NCI-H128 (cell line): ENCODE measurements around the gene SCP2.

ENCODE experiments used
- DNase-seq: peaks from one replicate; lab custom pipeline; 2025; ENCODE audit not compliant: unreplicated experiment; lab: John Stamatoyannopoulos, UW

Gene SCP2

DNA sequence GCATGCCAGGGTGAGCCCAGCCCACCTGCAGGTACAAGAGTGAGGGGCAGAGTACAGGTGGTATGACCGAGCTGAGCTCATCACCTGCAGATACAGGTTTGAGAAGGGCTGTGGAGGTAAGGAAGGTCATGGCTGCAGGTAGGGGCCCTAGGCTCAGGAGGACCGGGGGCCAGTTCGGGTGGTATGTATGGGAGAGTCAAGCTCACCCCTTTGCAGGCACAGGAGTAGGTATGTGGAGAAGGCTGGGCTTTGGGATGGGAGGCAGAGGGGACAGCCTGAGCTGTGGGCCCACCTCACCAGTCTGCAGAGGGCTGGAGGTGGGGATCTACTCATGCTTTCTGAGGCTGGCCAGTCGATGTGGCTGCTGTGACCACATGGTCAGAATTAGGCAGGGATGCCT, 152.2 kb downstream of the SCP2 start:
- DNase-seq, result no peak

DNA sequence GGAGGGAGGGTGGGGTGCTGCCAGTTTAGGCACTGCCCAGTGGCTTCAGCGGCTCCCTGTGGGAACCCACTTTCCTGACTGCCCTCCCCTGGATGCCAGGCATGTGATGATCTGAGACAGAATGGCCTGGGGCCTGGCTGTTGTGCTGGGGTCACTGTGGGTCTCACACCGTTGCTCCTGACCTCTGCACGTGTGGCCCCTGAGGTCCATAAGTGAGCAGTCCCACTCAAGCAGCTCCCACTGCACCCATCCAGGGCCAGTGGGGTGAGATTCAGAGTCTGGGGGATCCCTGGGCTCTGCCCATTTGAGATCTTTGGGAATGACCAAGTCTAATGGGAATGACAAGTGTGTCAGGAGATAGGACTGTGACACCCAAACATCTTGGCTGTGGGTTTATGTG, 153.0 kb downstream of the SCP2 start:
- no peak for DNase-seq

DNA sequence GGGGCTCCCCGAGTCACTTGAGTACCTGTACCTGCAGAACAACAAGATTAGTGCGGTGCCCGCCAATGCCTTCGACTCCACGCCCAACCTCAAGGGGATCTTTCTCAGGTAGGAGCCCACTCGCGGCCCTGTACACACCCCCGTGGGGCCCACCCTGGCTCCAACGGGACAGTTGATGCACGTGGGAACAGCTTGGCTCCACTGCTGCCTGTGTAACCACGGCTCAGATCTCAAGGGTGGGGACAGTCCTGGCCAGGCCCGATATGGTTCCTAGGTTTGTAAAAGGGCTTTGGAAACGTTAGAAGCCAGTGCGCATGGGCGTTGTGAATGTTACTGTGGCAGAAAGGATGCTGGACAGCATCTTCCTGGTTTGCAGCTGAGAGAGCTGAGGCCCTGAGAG, 153.7 kb downstream of the SCP2 start:
- DNase-seq, result no peak

DNA sequence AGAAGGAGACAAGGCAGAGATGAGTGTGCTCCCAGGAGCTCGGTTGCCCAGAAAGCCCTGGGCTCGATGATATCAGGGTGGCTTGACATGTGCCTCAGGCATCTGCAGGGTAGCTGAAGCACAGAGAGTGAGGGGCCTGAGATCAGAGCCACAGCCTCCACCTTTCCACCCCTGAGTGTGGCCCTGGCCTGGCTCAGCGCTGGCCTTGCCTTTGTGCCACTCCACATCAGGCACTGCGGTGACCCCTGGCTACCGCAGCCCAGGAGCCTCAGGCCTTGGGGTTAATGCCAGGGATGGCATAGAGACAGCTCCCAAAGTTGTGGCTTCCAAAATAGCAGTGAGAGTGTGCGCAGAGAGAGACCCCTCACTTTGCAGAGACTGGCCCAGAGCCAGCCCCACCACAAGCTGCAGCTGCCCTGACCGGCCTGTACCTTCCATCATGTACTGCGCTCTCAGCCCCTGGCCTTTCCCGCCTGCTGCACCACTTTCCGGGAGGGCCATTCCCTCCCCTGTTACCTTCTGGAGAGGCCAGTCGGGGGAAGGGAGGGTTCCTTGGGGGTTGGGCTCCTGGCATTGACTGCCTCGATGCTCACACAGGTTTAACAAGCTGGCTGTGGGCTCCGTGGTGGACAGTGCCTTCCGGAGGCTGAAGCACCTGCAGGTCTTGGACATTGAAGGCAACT, 154.4 kb downstream of the SCP2 start:
- no peak for DNase-seq

DNA sequence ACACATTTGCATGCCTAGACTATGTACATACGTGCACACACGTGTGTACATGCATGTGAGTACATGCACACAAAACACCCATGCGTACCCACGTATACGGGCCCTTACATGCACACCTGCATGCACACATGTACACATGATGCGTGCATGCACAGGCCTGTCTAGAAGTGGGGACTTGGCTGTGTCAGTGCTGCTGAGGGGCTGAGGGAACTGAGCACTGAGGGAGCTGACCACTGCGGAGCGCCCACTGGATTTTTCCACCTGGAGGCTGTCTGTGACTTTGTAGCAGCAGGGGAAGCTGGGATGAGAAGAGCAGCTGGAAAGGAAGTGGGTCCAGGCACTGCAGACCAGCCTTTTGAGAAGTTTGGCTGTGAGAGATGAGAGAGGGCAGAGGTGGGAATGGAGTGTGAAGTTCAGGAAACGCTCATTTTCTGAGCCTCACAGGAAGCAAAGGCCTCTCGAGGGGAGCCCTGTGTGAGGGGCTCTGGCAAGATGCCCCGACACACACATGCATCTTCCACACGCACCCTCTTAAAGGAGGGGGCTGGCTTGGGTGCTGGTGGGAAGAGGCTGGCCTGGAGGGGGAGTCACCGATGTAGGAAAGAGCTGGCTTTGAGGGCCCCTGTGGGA, 155.9 kb downstream of the SCP2 start:
- DNase-seq, result no peak

DNA sequence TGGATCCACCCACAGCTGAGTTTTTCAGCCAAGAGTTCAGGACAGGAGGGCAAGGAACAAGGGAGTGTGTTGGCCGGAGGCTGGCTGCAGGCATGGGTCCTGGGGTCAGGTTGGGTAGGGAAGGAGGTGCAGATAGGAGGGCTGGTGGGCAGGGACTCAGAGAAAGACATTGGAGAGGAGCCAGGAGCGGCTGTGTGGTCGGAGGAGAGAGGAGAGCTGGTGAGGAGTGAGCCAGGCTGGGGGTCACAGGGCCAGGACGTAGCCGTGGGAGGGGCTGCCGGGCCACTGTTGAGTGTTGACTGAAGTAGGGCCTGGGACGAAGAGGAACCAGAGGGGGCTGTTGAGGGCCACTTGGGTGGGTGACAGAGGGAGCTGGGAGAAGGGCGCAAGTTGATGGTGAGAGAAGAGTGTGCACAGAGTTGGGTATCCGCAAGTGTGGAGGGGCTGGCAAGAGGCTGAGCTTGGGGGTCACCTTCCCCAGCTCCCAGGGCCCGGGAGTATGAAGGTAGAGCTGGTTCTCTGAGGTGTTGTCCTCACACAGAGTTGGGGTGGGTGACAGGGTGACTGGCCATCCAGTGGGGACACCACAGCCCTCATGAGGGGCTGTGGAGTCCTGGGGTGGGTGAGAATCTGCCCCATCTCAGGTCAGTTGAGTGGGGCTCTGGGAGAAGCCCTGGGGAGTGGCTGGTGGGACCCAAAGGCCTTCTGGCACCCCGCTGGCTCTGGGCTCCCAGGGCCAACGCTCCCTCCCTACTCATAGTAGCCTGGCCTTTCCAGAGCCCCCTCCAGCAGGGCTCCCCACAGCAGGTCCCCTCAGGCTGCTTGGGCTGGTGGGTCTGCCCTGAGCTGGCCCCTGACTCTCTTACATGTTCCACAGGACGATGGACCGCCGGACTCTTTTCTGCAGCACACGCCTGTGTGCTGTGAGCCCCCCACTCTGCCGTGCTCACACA, 156.8 kb downstream of the SCP2 start:
- no peak for DNase-seq

DNA sequence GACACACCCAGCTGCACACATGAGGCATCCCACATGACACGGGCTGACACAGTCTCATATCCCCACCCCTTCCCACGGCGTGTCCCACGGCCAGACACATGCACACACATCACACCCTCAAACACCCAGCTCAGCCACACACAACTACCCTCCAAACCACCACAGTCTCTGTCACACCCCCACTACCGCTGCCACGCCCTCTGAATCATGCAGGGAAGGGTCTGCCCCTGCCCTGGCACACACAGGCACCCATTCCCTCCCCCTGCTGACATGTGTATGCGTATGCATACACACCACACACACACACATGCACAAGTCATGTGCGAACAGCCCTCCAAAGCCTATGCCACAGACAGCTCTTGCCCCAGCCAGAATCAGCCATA, 157.5 kb downstream of the SCP2 start:
- no peak for DNase-seq

DNA sequence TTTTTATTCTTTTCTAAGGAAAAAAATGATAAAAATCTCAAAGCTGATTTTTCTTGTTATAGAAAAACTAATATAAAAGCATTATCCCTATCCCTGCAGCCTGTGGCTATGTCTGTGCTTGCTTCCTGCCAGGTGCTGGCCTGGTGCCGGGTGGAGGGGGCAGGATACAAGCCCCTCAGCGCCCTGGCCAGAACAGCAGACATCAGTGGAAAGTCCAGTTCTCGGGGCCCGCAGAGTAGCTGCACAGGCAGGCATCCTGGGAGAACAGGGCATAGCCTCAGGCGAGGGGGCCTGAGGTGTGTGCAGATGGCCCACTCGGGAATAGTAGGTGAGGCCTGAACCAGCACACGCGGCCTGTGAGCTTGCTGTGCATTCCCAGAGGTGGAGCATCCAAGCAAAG, 158.3 kb downstream of the SCP2 start:
- DNase-seq, result no peak

DNA sequence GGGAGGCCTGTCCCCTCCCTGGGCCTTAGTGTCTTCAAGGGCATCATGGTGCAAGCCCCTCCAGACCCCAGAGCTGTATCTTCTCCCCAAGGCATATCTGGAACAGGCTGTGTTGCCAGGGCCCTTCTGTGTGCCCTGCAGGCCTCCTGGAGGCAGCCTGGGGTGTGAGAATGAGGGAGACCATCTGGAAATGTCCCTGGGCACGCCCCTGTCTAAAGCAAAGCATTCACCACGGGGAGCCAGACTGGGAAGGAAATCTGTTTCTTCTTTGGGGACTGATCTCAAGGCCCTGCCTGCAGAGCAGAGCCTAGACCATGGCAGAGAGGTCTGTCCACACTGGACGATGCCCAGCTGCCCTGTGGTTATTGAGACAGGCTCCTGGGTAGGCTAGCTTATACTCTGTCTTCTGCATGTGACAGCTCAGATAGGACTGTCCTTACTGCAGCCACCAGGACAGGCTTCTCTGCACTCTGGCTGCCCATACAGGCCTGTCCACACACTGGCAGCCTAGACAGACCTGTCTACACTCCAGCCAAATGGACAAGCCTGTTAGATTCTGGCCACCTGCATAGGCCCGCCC, 159.5 kb downstream of the SCP2 start:
- no peak for DNase-seq

DNA sequence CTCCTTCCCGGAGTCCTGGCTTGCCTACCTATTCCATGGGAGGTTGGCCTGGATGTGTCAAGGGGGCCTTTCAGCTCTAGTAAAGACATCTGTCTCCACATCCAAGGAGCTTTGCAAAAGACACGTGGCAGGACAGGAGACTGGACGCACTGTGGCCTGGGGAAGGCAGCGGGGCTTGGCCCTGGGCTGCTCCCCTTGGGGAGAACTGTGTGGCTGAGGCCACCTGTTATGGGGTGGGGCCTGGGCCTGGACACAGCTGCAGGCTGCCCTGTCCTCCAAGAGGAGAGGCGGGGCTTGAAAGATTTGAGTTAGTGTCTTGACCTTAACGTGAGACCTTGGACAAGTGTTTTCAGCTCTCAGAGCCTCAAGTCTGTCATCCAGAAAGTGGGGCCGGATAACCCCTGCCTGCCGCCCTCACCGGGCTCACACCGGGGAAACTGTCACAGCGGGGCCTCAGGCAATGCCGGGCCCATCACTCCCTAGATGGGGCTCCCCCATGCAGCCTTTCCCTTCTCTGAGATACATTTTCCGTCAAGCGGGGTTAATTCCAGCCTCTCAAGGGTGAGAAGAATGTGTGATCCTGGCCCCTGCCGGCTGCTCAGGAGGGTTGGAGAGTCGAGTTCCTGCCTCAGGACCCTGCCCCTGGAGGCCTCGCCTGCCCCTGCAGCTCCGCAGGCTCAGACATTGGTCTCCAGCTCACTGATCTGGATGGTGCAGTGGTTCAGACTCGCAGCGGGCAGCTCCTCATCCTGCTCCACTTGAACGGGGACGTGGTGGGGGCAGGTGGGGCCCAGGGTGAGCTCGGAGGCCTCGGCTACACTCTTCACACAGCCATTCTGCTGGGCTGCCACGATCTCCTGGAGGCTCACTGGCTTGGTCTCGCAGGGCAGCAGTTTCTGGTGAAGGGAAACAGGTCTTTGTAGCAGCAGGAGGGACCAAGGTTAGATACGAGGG, 160.5 kb downstream of the SCP2 start:
- DNase-seq, result no peak

DNA sequence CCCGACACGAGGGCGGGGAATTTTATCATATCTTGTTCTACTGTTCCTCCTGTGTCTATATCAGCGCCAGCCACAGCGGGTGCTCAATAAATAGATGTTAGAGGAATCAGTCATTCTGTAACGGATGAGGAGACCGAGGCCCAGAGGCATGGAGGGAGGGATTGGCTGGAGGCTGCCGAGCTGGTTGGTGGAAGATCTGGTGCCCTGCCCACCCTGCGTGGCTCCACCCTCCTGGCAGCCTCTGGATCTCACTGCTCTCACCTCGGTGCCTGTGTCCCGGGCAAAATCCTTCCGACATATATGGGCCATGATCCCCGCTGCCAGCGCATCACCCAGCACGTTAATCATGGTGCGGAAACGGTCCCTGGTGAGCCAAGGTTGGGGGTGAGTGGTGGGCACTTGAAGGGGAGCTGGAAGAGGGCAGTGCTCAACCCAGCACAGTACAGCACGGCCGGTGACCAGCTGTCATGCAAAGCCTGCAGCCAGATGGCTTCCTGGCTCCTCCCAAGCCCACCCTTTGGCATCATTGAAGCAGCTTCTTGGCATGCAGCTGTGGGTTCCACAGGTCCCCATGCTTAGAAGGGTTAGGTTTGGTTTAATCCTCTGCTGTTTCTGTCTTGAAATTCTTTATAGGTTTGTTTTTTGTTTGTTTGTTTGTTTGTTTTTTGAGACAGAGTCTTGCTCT, 161.7 kb downstream of the SCP2 start:
- DNase-seq, result no peak

DNA sequence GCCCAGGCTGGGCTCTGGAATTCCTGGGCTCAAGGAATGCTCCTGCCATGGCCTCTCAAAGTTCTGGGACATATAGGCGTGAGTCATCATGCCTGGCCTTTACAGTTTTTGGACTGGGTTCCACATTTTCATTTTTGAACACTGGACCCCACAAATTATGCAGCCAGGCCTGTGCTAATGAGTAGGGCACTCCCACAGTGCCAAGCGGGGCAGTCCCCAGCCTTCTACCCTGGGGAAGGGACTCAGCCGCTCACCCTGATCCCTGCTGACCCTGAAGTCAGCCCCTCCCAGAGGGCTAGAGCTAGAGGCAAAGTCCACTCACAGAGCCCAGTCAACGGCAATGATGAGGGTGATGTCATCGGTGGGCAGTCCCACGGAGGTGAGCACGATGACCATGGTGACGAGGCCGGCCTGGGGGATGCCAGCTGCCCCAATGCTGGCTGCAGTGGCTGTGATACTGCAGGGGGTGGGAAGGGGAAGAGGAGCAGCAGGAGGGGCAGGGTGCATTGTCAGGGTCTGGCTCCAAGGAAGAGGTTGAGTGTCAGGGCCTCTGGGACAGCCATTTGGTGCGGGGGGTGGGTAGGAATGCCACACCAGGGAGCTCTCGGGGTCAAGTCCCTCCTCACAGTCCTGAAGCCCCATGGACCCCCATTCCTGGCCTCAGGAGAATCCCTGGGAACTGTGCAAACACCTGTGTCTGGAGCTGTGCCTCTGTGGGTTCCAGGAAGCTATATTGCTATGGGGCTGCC, 162.6 kb downstream of the SCP2 start:
- no peak for DNase-seq

DNA sequence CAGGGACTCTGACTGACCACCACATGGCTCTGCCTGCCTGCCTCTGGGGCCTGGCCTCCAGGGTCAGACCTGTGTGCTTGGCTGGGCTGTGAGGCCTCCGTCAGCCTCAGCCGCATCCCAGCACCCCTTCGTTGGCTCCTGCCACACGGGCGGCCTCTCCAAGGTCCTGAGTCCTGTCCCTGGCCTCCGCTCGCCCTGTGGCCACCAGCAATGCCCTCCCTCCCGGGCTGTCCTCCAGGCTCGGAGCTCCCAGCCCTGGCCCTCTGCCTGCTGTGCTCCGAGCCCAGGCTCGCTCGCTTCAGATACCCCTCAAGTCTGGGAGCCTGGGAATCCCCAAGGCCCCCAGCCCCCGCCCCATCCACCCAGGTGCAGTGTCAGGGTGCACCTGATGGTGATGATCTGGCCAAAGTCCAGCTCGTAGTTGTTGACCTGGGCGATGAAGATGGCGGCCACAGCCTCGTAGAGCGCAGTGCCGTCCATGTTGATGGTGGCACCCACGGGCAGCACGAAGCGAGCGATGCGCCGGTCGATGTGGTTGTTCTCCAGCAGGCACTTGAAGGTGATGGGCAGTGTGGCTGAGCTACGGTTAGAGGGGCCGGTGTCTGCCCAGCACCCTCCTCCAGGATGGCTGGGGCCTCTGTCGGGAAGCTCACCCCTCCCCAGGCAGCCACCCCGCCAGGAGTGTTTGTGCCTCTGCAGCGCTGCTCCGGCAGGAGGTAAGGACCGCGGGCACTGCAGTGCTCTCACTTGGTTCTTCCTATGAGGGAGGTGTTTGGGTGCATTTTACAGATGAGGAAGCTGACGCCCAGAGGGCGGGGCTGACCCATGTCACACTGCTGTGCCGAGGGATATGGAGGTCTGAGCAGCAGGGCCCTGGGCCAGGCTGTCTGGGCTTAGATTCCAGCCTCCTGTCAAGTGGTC, 163.4 kb downstream of the SCP2 start:
- no peak for DNase-seq

DNA sequence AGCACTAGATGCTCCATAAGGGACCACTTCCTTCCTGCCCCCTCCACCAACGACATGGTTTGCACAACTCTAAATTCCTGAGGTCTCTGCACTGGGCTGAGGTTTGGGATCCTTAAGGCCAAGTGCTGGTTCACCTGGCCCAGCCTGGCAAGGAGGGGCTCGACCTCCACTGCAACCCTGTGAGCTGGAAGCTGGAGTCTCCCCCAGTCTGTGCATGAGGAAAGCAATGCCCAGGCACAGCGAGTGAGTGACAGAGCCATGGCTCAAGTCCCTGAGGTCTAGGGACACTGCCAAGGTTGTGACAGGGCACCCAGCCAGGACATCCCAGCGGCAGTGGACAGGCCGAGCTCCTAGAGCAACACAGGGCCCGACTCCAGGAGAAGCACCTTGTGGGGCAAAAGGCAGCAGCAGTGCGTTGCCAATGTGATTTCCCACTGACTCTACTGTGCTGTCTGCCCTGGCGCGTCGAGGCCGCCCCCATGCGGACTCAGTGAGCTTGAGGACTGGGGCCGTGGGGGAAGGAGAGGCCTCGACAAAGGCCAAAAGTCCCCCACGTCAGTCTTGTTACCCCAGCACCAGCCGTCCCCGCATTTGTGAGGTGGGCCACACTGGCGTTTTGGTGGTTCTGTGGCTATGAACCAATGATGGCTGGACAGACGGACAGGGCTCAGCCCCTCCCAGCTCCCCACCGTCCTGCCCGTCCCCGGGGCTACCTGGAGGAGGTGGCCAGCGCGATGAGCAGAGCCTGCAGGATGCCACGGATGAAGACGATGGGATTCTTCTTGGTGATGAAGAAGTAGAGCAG, 165.0 kb downstream of the SCP2 start:
- no peak for DNase-seq

DNA sequence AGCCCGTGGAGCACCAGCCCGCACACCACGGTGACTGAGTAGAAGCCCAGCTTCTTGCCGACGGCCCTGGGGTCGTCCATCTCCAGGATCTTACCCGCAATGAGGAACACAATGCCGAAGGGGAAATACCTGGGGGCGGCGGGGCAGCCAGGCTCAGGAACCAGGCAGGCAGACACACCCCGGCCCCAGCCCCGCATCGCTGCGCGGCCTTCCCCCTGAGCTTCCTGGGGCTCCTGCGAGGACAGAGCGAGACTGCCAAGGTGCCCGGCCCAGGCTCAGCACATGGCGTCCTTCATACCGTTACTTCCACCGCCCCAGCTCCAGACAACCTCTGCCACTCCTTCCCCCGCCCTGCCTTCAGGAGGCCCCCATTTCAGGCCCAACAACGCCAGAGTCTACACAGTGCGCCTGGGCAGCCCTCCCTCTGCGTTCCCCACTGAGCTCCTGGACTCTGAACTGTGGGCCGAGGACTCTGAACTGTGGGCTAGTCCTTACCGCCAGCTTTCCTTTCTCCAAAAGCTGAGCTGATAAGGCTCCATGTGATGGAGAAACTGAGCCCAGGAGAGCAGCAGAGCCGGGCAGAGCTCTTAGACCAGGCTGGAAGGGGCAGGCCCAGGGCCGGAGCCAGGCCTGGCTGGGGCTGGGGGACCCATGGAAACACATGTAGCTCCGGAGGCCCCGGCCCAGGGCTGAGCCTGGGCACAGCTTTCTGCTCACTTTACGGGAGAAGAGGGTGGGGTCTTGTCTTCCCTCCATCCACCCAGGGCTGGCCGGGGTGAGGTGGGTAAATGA, 165.8 kb downstream of the SCP2 start:
- DNase-seq, result no peak

DNA sequence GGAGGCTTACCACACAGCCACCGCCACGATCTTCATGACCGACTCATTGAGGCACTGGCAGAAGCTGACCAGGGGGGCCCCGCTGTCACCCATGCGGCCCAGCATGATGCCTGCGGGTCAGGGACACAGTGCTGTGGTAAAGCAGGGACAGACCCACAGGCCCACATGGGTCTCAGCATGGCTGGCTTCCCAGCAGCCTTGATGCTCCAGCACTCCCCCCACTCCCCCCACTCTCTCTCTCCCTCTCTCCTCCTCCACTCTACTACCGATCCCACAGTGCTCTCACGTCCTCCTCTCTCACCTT, 166.3 kb downstream of the SCP2 start:
- DNase-seq, result no peak
